HG02981 (cell line): ENCODE data around the gene OPN3.

ENCODE experiments used
- ATAC-seq: cut with Tn5 transposase; IDR thresholded peaks from one replicate; pipeline ENCODE4 v1.9.1; 2021; ENCODE audit warnings: mild to moderate bottlenecking, moderate library complexity; ENCODE audit not compliant: unreplicated experiment

The OPN3 gene

GRCh38 chr1:241622669-241623068 is 17.5 kb downstream of the OPN3 start:
- no peak for ATAC-seq

- no peak for ATAC-seq
Observed at GRCh38 chr1:241617426-241617825, 22.7 kb downstream of the OPN3 start.

GRCh38 chr1:241615043-241615974 is 24.9 kb downstream of the OPN3 start:
- no peak for ATAC-seq

GRCh38 chr1:241614572-241614971 is 25.6 kb downstream of the OPN3 start:
- no peak for ATAC-seq

GRCh38 chr1:241614144-241614543 is 26.0 kb downstream of the OPN3 start:
- ATAC-seq: no peak

- no peak for ATAC-seq
Observed at GRCh38 chr1:241612533-241613477, 27.4 kb downstream of the OPN3 start.

GRCh38 chr1:241611736-241612135 is 28.4 kb downstream of the OPN3 start:
- ATAC-seq: no peak

GRCh38 chr1:241611063-241611462 is 29.1 kb downstream of the OPN3 start:
- peak; percentile 96 for ATAC-seq

GRCh38 chr1:241610056-241610815 is 29.9 kb downstream of the OPN3 start:
- no peak for ATAC-seq

- ATAC-seq: no peak
Observed at GRCh38 chr1:241608379-241609033, 31.7 kb downstream of the OPN3 start.

- no peak for ATAC-seq
Observed at GRCh38 chr1:241607497-241607896, 32.7 kb downstream of the OPN3 start.

- no peak for ATAC-seq
Observed at GRCh38 chr1:241606544-241606943, 33.6 kb downstream of the OPN3 start.

GRCh38 chr1:241605146-241605805 is 34.9 kb downstream of the OPN3 start:
- no peak for ATAC-seq

GRCh38 chr1:241603731-241604245 is 36.4 kb downstream of the OPN3 start:
- no peak for ATAC-seq

- peak; percentile 75 for ATAC-seq
Observed at GRCh38 chr1:241600496-241600901, 39.7 kb downstream of the OPN3 start.

- ATAC-seq: no peak
Observed at GRCh38 chr1:241598249-241598648, 41.9 kb downstream of the OPN3 start.

- ATAC-seq: no peak
Observed at GRCh38 chr1:241596633-241597032, 43.5 kb downstream of the OPN3 start.

GRCh38 chr1:241593186-241593585 is 47.0 kb downstream of the OPN3 start:
- no peak for ATAC-seq

- ATAC-seq: peak; percentile 75
Observed at GRCh38 chr1:241592273-241592958, 47.8 kb downstream of the OPN3 start.
